Globus pallidus (tissue), 1 donor: ENCODE data around the gene TRIM28.
A peak's percentile ranks its signal among the peaks of the same experiment; 100 is the strongest.
"Not testable (repeated sequence)": the region's sequence is repeated elsewhere in the genome, so short reads cannot be mapped to it uniquely, and the experiment has no call there.

Experiments
- DNase-seq: peaks from one replicate; pipeline ENCODE4 v3.0.0-alpha.2; 2015; ENCODE audit warnings: low spot score

Gene TRIM28

DNA sequence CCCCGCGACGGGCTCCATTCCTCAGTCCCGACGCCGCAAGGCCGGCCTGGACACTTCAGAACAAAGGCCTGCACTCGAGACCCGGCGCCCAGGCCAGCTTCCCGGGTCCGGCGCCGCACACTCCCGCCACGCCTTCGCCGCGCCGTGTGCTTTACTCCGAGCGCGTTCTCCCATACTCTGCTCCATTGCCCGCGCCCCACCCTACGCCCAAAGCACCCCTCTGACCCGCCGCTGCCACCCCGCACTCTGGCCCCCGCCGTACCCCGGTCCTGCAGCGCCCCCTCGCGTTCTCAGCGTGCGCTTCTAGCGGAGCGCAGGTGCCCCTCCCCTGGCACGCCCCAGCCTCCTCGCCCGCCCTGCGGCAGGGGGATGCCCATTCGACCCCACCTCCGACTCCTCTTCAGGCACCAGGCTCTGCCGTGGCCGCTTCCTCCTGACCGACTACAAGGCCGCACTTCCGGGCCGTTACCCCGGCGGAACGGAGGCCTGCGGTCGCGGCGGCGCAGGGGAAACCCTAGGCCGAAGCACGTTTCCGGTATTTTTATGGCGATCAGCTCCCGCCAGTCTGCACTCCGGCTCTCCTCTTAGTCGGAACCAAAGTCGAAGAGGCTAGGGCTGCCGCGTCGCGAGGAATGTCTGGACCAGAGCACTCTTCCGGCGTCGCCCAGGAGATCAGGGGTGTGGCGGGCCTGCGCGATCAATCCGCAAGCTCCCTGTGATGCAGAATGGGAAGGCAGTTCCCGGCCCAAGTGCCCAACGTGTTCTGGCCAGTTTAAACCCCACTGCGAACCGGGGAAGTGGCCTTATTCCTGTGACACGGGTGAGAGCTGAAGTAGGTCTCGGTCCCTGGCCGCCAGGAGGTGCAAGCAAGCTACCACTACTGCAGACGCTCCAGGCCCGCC is 24.3 kb upstream of the TRIM28 start, which contains the start of gene ZBTB45:
ZBTB45 (minus strand) TSS at position 456 of the 902 bp plus-strand sequence. CDS start 2,137 bp downstream, outside the sequence.
- DNase-seq: peak; percentile 94

DNA sequence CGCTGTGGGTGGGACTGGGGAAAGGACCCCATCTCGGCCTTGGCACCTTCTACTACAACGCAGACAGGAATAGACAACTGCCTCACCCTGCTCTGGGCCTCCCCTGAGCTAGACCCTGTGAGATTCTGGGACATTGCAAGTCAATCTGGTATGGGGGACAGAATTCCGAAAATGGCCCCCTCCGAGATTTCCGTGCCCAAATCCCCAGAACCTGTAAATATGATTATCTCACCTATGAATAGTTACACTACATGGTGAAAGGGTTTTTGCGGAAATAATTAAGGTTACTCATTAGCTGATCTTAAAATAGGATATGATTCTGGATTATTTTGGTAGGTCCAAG is 23.6 kb upstream of the TRIM28 start:
- DNase-seq: no peak

DNA sequence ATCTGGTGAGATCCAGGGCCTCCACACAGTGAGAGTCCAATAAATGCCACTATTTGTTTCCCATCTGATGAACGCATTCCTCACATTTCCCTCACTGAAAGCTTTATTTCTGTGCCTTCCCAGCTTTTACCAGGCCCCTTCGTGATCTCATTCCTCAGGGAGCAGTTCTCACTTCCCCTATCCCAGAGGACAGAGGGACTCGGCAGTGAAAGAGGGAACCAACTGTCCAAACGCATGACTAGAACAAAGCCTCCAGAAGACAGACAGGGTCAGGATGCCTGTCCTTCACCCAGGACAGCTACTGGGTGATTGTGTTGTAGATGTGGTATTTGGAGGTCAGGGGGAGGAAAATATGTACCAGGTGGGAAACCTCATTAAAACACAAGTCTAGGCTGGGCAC is 22.2 kb upstream of the TRIM28 start:
- DNase-seq: no peak

DNA sequence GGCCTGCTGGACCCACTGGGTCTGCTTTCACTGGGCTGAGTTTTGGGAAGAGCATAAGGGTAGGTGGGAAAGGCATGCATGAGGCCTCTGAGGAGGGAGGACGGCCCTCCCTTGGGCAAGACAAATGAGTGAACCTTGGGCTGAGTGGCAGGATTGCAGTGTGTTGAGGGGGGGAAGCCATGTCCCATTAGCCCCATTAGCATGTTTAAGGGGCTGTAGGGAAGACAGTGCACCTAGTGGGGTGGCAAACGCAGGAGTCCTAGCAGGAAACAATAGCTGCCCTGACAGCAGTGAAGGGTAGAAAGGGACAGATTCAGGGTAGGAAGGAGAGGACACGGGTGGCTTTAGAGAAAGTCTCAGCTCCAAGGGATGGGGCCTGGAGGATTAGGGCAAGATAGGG is 21.2 kb upstream of the TRIM28 start:
- DNase-seq: no peak

DNA sequence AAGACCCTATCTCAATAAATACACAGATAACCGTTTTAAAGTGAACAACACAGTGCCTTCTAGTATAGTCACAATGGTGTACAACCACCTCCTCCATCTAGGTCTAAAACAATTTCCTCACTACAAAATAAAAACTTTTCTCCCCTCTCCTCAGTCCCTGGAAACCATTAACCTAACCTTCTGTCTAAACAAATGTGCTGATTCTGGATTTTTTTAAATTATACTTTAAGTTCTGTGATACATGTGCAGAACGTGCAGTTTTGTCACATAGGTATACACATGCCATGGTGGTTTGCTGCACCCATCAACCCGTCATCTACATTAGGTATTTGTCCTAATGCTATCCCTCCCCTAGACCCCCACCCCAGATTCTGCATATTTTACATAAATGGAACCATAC is 14.5 kb upstream of the TRIM28 start:
- no peak for DNase-seq

DNA sequence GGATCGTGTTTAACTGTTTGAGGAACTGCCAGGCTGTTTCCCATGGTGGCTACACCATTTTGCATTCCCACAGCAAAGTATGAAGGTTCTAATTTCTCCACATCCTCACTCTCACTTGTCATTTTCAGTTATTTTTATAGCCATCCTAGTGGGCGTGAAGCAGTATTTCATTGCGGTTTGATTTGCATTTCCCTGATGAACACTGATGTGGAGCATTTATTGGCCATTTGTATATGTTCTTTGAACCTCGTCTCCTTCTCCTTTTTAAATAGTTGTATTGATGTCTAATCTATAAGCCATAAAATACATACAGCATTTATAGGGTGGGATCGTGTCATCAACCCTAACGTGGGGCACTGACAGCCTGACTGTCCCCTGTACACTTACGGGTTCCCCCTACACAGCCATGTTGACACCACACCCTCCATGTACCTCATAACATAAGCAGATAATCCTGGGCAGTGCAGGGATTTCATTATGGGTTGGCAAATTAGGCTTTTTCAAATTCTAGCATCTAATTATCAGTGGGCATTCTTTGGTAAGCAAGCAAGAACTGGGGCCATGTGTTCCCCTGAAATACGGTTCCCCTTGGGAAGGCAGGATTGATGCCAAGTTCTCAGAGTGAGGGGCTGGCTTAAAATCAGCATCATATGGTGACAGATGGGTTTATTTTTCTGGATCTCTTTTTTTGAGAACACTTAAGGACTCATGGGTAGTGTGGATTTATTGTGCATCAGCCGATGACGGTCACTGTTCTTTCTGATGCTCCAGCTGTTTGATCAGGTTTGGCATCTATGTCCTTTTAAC is 12.6 kb upstream of the TRIM28 start:
- no peak for DNase-seq

DNA sequence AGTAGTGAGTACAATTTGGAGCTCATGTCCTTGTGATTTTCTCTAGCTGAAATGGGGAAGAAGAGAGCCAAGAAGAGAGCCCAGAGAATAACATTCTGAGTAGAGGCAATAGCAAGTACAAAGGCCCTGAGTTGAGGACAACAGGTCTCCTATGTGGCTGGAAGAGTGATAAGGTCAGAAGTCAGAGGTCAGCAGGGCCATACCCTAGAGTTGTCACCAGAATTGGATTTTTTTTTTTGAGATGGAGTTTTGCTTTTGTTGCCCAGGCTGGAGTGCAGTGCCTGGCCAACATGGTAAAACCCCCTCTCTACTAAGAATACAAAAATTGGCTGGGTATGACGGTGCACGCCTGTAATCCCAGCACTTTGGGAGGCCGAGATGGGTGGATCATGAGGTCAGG is 8.0 kb upstream of the TRIM28 start:
- DNase-seq: no peak

DNA sequence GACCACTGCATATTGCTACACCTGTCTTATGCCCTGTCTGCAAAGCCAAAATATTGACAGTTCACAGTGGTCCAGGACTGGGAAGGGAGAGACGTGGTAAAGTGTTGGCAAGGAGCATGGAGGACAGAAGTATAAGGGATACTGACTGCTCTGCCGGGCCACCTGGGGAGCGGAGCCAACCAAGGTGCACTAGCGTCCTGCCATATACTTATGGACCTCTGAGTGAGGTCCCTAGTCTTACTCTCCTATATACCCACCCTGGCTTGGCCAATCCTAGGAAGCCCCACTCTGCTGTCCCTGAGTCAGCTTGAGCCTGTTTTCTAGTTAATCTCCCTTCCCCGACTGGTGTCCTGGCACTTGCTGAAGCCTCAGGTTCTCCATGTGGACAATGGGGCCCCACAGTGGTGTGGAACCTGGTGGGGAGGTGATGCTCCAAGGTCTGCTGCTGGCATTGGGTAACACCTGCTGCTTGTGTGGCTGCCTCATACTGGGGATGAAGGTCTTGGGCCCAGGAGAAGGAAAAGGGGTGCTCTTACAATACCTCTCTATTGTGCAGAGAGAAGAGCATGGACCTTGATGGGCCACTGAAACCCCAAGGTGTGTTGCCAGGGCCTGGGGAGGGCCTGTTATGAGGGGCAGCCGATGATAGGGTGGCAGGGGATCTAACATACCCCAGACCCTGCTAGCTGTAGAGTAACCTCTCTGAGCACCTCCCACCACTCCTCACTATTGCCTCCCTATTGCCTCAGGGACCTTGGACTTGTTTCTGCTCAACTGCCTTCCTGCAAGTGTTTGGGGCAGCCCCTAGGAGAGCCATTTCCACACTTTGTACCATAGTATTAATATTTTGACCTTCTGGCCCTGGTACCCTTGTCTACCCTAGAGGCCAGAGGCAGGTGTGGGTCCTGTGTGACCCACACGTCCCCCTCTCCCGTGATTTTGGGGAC is 6.7 kb upstream of the TRIM28 start:
- no peak for DNase-seq

- no peak for DNase-seq
These were observed 5.4 kb upstream of the TRIM28 start for GRCh38 chr19:58538257-58539168.

DNA sequence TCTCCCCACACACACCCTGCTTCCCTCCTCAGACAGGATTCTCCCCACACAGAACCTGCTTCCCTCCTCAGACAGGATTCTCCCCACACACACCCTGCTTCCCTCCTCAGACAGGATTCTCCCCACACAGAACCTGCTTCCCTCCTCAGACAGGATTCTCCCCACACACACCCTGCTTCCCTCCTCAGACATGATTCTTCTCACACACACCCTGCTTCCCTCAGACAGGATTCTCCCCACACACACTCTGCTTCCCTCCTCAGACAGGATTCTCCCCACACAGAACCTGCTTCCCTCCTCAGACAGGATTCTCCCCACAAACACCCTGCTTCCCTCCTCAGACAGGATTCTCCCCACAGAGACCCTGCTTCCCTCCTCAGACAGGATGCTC is 4.7 kb upstream of the TRIM28 start:
- not testable (repeated sequence) for DNase-seq

DNA sequence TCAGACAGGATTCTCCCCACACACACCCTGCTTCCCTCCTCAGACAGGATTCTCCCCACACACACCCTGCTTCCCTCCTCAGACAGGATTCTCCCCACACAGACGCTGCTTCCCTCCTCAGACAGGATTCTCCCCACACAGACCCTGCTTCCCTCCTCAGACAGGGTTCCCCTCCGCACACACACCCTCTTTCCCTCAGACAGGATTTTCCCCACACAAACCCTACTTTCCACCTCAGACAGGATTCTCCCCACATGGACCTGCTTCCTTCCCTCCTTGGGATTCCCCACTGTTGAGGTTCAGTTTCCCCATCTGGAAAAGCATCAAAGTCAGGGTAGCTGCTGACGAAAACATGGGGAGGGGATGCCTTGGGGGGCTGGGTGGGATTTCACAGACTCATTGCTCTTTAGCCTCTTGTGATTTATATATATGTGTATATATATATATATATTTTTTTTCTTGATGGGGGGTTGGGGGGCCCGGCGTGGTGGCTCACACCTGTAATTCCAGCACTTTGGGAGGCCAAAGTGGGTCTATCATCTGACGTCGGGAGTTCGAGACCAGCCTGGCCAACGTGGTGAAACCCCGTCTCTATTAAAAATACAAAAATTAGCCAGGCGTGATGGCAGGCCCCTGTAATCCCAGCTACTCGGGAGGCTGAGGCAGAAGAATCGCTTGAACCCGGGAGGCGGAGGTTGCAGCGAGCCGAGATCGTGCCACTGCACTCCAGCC is 1.1 kb upstream of the TRIM28 start:
- not testable (repeated sequence) for DNase-seq

- DNase-seq: no peak
These were observed 874 bp downstream of the TRIM28 start for GRCh38 chr19:58544591-58545285.

- no peak for DNase-seq
These were observed 1.6 kb downstream of the TRIM28 start for GRCh38 chr19:58545286-58546018.

GRCh38 chr19:58546019-58546530 is 2.2 kb downstream of the TRIM28 start:
- DNase-seq: no peak

DNA sequence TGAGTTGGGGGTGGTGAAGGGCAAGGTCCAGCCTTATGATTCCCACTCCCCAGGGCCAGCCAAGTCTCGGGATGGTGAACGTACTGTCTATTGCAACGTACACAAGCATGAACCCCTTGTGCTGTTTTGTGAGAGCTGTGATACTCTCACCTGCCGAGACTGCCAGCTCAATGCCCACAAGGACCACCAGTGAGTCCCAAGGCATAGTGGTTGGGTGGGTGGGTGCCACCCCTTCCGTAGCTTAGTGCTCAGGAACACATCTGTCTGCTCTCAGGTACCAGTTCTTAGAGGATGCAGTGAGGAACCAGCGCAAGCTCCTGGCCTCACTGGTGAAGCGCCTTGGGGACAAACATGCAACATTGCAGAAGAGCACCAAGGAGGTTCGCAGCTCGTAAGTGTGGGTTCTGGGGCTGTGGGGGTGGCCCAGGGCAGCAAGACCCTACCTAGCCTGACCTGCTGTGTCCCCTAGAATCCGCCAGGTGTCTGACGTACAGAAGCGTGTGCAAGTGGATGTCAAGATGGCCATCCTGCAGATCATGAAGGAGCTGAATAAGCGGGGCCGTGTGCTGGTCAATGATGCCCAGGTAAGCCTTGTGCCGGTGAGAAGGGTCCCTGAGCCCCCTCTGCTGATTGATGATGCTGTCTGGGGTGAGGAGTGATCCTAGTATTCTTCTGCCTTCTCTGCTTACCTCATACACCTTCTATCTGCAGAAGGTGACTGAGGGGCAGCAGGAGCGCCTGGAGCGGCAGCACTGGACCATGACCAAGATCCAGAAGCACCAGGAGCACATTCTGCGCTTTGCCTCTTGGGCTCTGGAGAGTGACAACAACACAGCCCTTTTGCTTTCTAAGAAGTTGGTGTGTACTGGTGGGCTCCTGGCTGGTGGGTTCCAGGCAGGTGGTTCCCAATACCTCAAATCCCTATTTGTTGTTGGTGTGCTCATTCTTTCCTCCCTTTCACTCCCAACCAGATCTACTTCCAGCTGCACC is 3.8 kb downstream of the TRIM28 start:
- no peak for DNase-seq

GRCh38 chr19:58548859-58549663 is 5.2 kb downstream of the TRIM28 start:
- no peak for DNase-seq
